Mucosa of descending colon (tissue), 3 donors: ENCODE results near the gene TLNRD1. TPM values are rescaled to one million over a fixed set of nuclear protein-coding genes. Genes with fewer than 3 reads are reported as not detected.

Experiments
- ATAC-seq: fragments of 200-7000 bp; cut with Tn5 transposase; one replicate; pipeline ENCODE4 v1.9.1; 2020; ENCODE audit warnings: mild to moderate bottlenecking, moderate library complexity
- DNase-seq, 3 donors: peaks; one replicate each; pipeline ENCODE4 v3.0.0-alpha.2; 2020
- H3K36me3 ChIP-seq: fragments of 200-600 bp; one replicate; pipeline ENCODE4 v1.8.0; 2021; ENCODE audit warnings: low read depth, mild to moderate bottlenecking
- H3K4me1 ChIP-seq: fragments of 200-600 bp; one replicate; pipeline ENCODE4 v1.8.0; 2021; ENCODE audit warnings: low read depth, mild to moderate bottlenecking
- H3K4me3 ChIP-seq: fragments of 200-600 bp; one replicate; pipeline ENCODE4 v1.8.0; 2021; ENCODE audit warnings: mild to moderate bottlenecking
- H3K9me3 ChIP-seq: fragments of 200-600 bp; one replicate; pipeline ENCODE4 v1.8.0; 2021; ENCODE audit warnings: mild to moderate bottlenecking
- CTCF ChIP-seq: fragments of 200-600 bp; IDR thresholded peaks from one replicate; pipeline ENCODE4 v1.8.0; 2022; ENCODE audit warnings: antibody characterized with exemption, mild to moderate bottlenecking
- intact Hi-C, 2 donors: fragments of 100-400 bp; cut with DNase I in 1 of 2; cut with micrococcal nuclease in 1 of 2; formaldehyde crosslinking; loops; one replicate each; pipeline versions ENCODE4 v1.11.0 to v1.11.1; 2022; cut with DNase I, micrococcal nuclease
- total RNA-seq, 3 donors: library from RNA; stranded (reverse); fragmentation: NEBNext Ultra II Directional in 2 of 3; extraction: Animal tissue kit (Norgen Biotek cat#: 25700) in 2 of 3; gene quantifications; one replicate each; pipeline versions ENCODE4 v1.2.1 to v1.2.4, GENCODE V29; 2021 to 2023
- donor health status: DM: no; HTN: no; CAD: no; lungs with moderate emphysema.
- donor health status: DM: no; HTN: no; CAD: no.
- donor health status: DM: no; HTN: yes; CAD: no.

The TLNRD1 gene
- total RNA-seq, 3 donors from 2014 or later: 18.5 to 20.7 (median 18.6) TPM

- no peaks in the 10 kb centered on the region for H3K4me1 ChIP-seq
- H3K4me3 ChIP-seq: no peak overlapping the region
- no peaks in the 10 kb centered on the region for H3K9me3 ChIP-seq
- no peak for DNase-seq
- intact Hi-C loops: no loop called here
- H3K36me3 ChIP-seq: no peaks in the 10 kb centered on the region
- TF ChIP-seq CTCF: no peak
- no peak for ATAC-seq
Observed at GRCh38 chr15:81032818-81033217, 32.1 kb downstream of the TLNRD1 start.

- DNase-seq (no peak), ATAC-seq (no peak)
- Histone ChIP-seq H3K4me1 (no peaks in the 10 kb centered on the region), H3K4me3 (no peak overlapping the region), H3K36me3 (no peaks in the 10 kb centered on the region), H3K9me3 (no peaks in the 10 kb centered on the region)
- intact Hi-C loops: no loop called here
- TF ChIP-seq CTCF: no peak
Observed at GRCh38 chr15:81033508-81033907, 32.8 kb downstream of the TLNRD1 start.

- no peak for TF ChIP-seq CTCF
- intact Hi-C loops: no loop called here
- Histone ChIP-seq H3K36me3 (no peaks in the 10 kb centered on the region), H3K4me3 (no peak overlapping the region), H3K4me1 (no peaks in the 10 kb centered on the region), H3K9me3 (no peaks in the 10 kb centered on the region)
- DNase-seq (no peak), ATAC-seq (no peak)
Observed at GRCh38 chr15:81037952-81038743, 37.4 kb downstream of the TLNRD1 start.

GRCh38 chr15:81038975-81039607 is 38.4 kb downstream of the TLNRD1 start:
- Histone ChIP-seq H3K9me3 (no peaks in the 10 kb centered on the region), H3K4me3 (no peak overlapping the region), H3K36me3 (no peaks in the 10 kb centered on the region), H3K4me1 (no peaks in the 10 kb centered on the region)
- DNase-seq: no peak
- intact Hi-C loops: no loop called here
- no peak for ATAC-seq
- TF ChIP-seq CTCF: no peak

GRCh38 chr15:81040757-81041156 is 40.0 kb downstream of the TLNRD1 start:
- intact Hi-C loops: no loop called here
- no peak overlapping the region for H3K4me3 ChIP-seq
- ATAC-seq (no peak), DNase-seq (no peak)
- no peaks in the 10 kb centered on the region for H3K9me3 ChIP-seq
- TF ChIP-seq CTCF: no peak
- no peaks in the 10 kb centered on the region for H3K36me3 ChIP-seq
- H3K4me1 ChIP-seq: no peaks in the 10 kb centered on the region
